Measurements from ENCODE around the gene CLDN7.

The CLDN7 gene

GRCh38 chr17:7262192-7262934, at the start of gene CLDN7:
CLDN7 (minus strand) TSS chr17:7262478; CDS start chr17:7262043, 435 bp downstream.
- no peak for DNase-seq

- DNase-seq, result no peak
These were observed 48.9 kb upstream of the CLDN7 start for GRCh38 chr17:7311110-7311705.

GRCh38 chr17:7309628-7310027, 47.4 kb upstream of the CLDN7 start:
- no peak for DNase-seq

GRCh38 chr17:7308625-7309433, 46.6 kb upstream of the CLDN7 start:
- peak; percentile 87 for DNase-seq

GRCh38 chr17:7307686-7308624, 45.7 kb upstream of the CLDN7 start:
- peak; percentile 62 for DNase-seq

GRCh38 chr17:7306911-7307685, 44.8 kb upstream of the CLDN7 start, which contains the start of gene EIF5A:
EIF5A (plus strand) TSS chr17:7307628; CDS start chr17:7309636, 2,008 bp downstream.
- DNase-seq, result peak; percentile 100

GRCh38 chr17:7304179-7304578, 41.9 kb upstream of the CLDN7 start:
- DNase-seq, result no peak

GRCh38 chr17:7296189-7296861, 34.0 kb upstream of the CLDN7 start:
- peak; percentile 81 for DNase-seq

- no peak for DNase-seq
These were observed 33.2 kb upstream of the CLDN7 start for GRCh38 chr17:7295230-7296180.

GRCh38 chr17:7294614-7295153, 32.4 kb upstream of the CLDN7 start, which contains the start of gene YBX2:
YBX2 (minus strand) TSS chr17:7294639; CDS start chr17:7294500, 139 bp downstream.
- DNase-seq, result peak; percentile 85

- DNase-seq, result no peak
These were observed 31.7 kb upstream of the CLDN7 start for GRCh38 chr17:7293816-7294613.

GRCh38 chr17:7293159-7293558, 30.9 kb upstream of the CLDN7 start:
- DNase-seq, result no peak

- DNase-seq, result no peak
These were observed 30.5 kb upstream of the CLDN7 start for GRCh38 chr17:7292729-7293128.

GRCh38 chr17:7292194-7292593, 29.9 kb upstream of the CLDN7 start:
- DNase-seq, result no peak

- DNase-seq, result no peak
These were observed 28.4 kb upstream of the CLDN7 start for GRCh38 chr17:7290685-7291084.

GRCh38 chr17:7290166-7290565, 27.9 kb upstream of the CLDN7 start:
- DNase-seq, result no peak

- no peak for DNase-seq
These were observed 27.2 kb upstream of the CLDN7 start for GRCh38 chr17:7289256-7290032.

GRCh38 chr17:7285679-7286078, 23.4 kb upstream of the CLDN7 start:
- no peak for DNase-seq

Data from activated CD4-positive, alpha-beta T cell treated with anti-CD3 and anti-CD28 coated beads, Interleukin-2, Interleukin-6, amounts not matched to agents 100 ng/mL and 50 ng/mL, durations not matched to agents 16 hours and 8 hours (primary cell).